GM12878 (cell line): ENCODE data around the gene GAMT. TPM values are rescaled to one million over a fixed set of nuclear protein-coding genes. Genes with fewer than 3 reads are reported as not detected.

Experiments
- ATAC-seq: fragments of 200-7000 bp; cut with Tn5 transposase; 3 replicates; pipeline ENCODE4 v1.9.1; 2020; ENCODE audit warnings: mild to moderate bottlenecking, moderate library complexity
- BruUV-seq: library from RNA; stranded (reverse); fragments of 400-500 nt; replicated peaks from 2 replicates; lab custom pipeline; 2021; lab: Mats Ljungman, UMichigan
- CTCF ChIA-PET: fragments of 300-600 bp; sonication (Branson Sonifier 250); formaldehyde crosslinking; extraction: SDS; loops from one replicate; lab custom pipeline; 2021; ENCODE audit warnings: inconsistent platforms; lab: Yijun Ruan, JAX
- POLR2A ChIA-PET: fragments of 350-600 bp; formaldehyde crosslinking; extraction: SDS; loops from one replicate; lab custom pipeline; 2021; ENCODE audit warnings: inconsistent platforms; lab: Charles Lee
- RAD21 ChIA-PET: fragments of 300-600 bp; sonication (Branson Sonifier 250); formaldehyde crosslinking; loops from one replicate; lab custom pipeline; 2023; ENCODE audit warnings: antibody characterized with exemption; ENCODE audit not compliant: unreplicated experiment; lab: Charles Lee
- SMC1A ChIA-PET: fragments of 300-600 bp; sonication (Branson Sonifier 250); formaldehyde crosslinking; loops from one replicate; lab custom pipeline; 2023; ENCODE audit not compliant: unreplicated experiment, uncharacterized antibody; lab: Charles Lee
- DNase-seq: peaks from one replicate; pipeline ENCODE4 v3.0.0-alpha.2; 2011; ENCODE audit warnings: low read depth, low spot score
- FAIRE-seq: peaks from 3 replicates; lab custom pipeline; 2011; peaks lifted over from hg19 to GRCh38; lab: Jason Lieb, UNC
- H2AFZ ChIP-seq: 2 replicates; pipeline ENCODE4 v1.6.0; 2011; ENCODE audit warnings: low read depth, low read length, control low read depth; ENCODE audit not compliant: control insufficient read depth
- H3K27ac ChIP-seq: 2 replicates; pipeline ENCODE4 v1.5.1; 2011; ENCODE audit warnings: control low read depth; ENCODE audit not compliant: control insufficient read depth, insufficient read depth
- H3K27me3 ChIP-seq, 2 experiments: replicated peaks in 1 of 2; 2 replicates each; pipeline versions ENCODE4 v1.6.0 to v1.6.1; 2011; ENCODE audit warnings: low read length in 1 of 2; ENCODE audit not compliant: control insufficient read depth in 2 of 2, insufficient read depth in 2 of 2
- H3K36me3 ChIP-seq, 2 experiments: 2 replicates each; pipeline ENCODE4 v1.5.1; 2011; ENCODE audit warnings: low read length in 1 of 2; ENCODE audit not compliant: control insufficient read depth in 2 of 2, insufficient read depth in 2 of 2
- H3K4me1 ChIP-seq: 2 replicates; pipeline ENCODE4 v1.6.1; 2011; ENCODE audit warnings: mild to moderate bottlenecking, low read length, moderate library complexity, mixed read lengths; ENCODE audit not compliant: control insufficient read depth, insufficient read depth
- H3K4me2 ChIP-seq: 2 replicates; pipeline ENCODE4 v1.6.0; 2011; ENCODE audit warnings: control low read depth; ENCODE audit not compliant: control insufficient read depth, insufficient read depth
- H3K4me3 ChIP-seq: fragments of 200-600 bp; sonication (generic); 2 replicates; pipeline ENCODE4 v1.5.1; 2016
- H3K79me2 ChIP-seq: 2 replicates; pipeline ENCODE4 v1.6.0; 2011; ENCODE audit warnings: low read length; ENCODE audit not compliant: control insufficient read depth, insufficient read depth
- H3K9ac ChIP-seq: 2 replicates; pipeline ENCODE4 v1.8.0; 2011; ENCODE audit warnings: low read length, control low read depth, mixed read lengths; ENCODE audit not compliant: control insufficient read depth, insufficient read depth
- H3K9me3 ChIP-seq: replicated peaks from 3 replicates; pipeline ENCODE4 v1.5.1; 2011; ENCODE audit warnings: mild to moderate bottlenecking, low read length; ENCODE audit not compliant: control insufficient read depth, insufficient read depth
- H4K20me1 ChIP-seq: 2 replicates; pipeline ENCODE4 v1.6.0; 2011; ENCODE audit not compliant: control insufficient read depth, insufficient read depth
- BCL3 ChIP-seq: IDR thresholded peaks from 2 replicates; pipeline ENCODE4 v1.6.1; 2011; ENCODE audit warnings: borderline replicate concordance, low read depth, mild to moderate bottlenecking, moderate library complexity, low read length; ENCODE audit not compliant: insufficient read depth, poor library complexity, severe bottlenecking
- BMI1 ChIP-seq: fragments of 450-650 bp; IDR thresholded peaks from 2 replicates; pipeline ENCODE4 v1.6.1; 2016; ENCODE audit warnings: mild to moderate bottlenecking, moderate library complexity, borderline replicate concordance
- CHD4 ChIP-seq: fragments of 200-600 bp; sonication (generic); IDR thresholded peaks from 2 replicates; pipeline ENCODE4 v1.6.1; 2016; ENCODE audit warnings: mild to moderate bottlenecking
- ELK1 ChIP-seq: IDR thresholded peaks from 2 replicates; pipeline ENCODE4 v1.6.1; 2012; ENCODE audit warnings: low read depth, low read length, improper control_type of control experiment
- IKZF1 ChIP-seq: fragments of 450-650 bp; conservative IDR thresholded peaks from 2 replicates; pipeline ENCODE4 v1.6.1; 2017; ENCODE audit warnings: antibody characterized with exemption, mild to moderate bottlenecking
- IRF3 ChIP-seq: fragments of 450-650 bp; IDR thresholded peaks from 2 replicates; pipeline ENCODE4 v1.6.1; 2014; ENCODE audit warnings: mild to moderate bottlenecking
- NR2C2 ChIP-seq: IDR thresholded peaks from 2 replicates; pipeline ENCODE4 v1.6.1; 2011; ENCODE audit warnings: borderline replicate concordance, low read depth; ENCODE audit not compliant: control insufficient read depth, insufficient read length
- PAX5 ChIP-seq: IDR thresholded peaks from 2 replicates; pipeline ENCODE4 v1.6.1; 2011; ENCODE audit warnings: low read depth, low read length, borderline replicate concordance
- REST ChIP-seq: IDR thresholded peaks from 2 replicates; pipeline ENCODE4 v1.6.1; 2012; ENCODE audit warnings: mild to moderate bottlenecking, low read depth, low read length
- SPI1 ChIP-seq: IDR thresholded peaks from 2 replicates; pipeline ENCODE4 v1.6.1; 2011; ENCODE audit warnings: low read depth, mild to moderate bottlenecking, low read length, moderate library complexity, borderline replicate concordance; ENCODE audit not compliant: insufficient read depth
- SRF ChIP-seq, 2 experiments: IDR thresholded peaks; 2 replicates each; pipeline ENCODE4 v1.6.1; 2011; ENCODE audit warnings: low read depth in 2 of 2, low read length in 2 of 2, mild to moderate bottlenecking in 1 of 2, moderate library complexity in 1 of 2
- TBL1XR1 ChIP-seq: IDR thresholded peaks from 2 replicates; pipeline ENCODE4 v1.6.1; 2012; ENCODE audit warnings: low read depth, low read length, improper control_type of control experiment
- ZNF622 ChIP-seq: fragments of 450-650 bp; IDR thresholded peaks from 2 replicates; pipeline ENCODE4 v1.6.1; 2017; ENCODE audit warnings: mild to moderate bottlenecking, inconsistent platforms
- WGBS: methylation state at CpG from one replicate; pipeline ENCODE4 v1.1.6; 2016; ENCODE audit warnings: low lambda C conversion rate; ENCODE audit not compliant: insufficient replicate concordance, insufficient coverage; ENCODE audit errors: missing lambda C conversion rate; 5-methylcytosine and 5-hydroxymethylcytosine counted together
- in situ Hi-C: fragments of 300-500 bp; cut with MboI; formaldehyde crosslinking; loops from 9 replicates; pipeline ENCODE4 v1.14.3; 2018; ENCODE audit warnings: mixed read lengths
- intact Hi-C: fragments of 100-400 bp; cut with micrococcal nuclease; formaldehyde crosslinking; loops from one replicate; pipeline ENCODE4 v1.14.2; 2022; ENCODE audit not compliant: unreplicated experiment
- polyA plus RNA-seq, 11 experiments: library from polyadenylated mRNA; depleted of rRNA in 4 of 11; unstranded in 6 of 11; stranded (reverse) in 5 of 11; fragments of >200 nt; fragmentation: Nextera tagmentation in 4 of 11; fragmentation: Illumina TruSeq in 1 of 11; extraction: Ambion mirVana in 4 of 11; extraction: Trizol in 1 of 11; gene quantifications; 1 replicate in 1 of 11; 2 replicates in 10 of 11; pipeline versions ENCODE4 v1.2.1 to v1.2.3, GENCODE V29; 2011 to 2016; ENCODE audit warnings: inconsistent platforms in 2 of 11, missing spikeins in 2 of 11, low read depth in 1 of 11
- total RNA-seq, 4 experiments: library from RNA; depleted of rRNA in 3 of 4; stranded (reverse); fragments of >200 nt in 3 of 4; fragmentation: Illumina TruSeq in 1 of 4; extraction: Trizol in 1 of 4; gene quantifications; 2 replicates each; pipeline versions ENCODE4 v1.2.1 to v1.2.3, GENCODE V29; 2013 to 2021

Gene GAMT
- total and polyA plus RNA-seq, 10 of the 15 experiments (the other 5 are each of a cell fraction or from before 2014, with no cell fraction given): 1.6 to 131 (median 38.8) TPM

- TF ChIP-seq IRF3 (peak; percentile 12; the same call in 1 of the 2 replicates), NR2C2 (no peak), SPI1 (peak; percentile 84; the same call in 1 of the 2 replicates), PAX5 (peak; percentile 62; the same call in 1 of the 2 replicates), BCL3 (peak; percentile 85)
Observed at GRCh38 chr19:1438035-1438932, 36.9 kb upstream of the GAMT start, which contains the start of gene RPS15 (continued).

GRCh38 chr19:1437609-1438008 is 36.3 kb upstream of the GAMT start:
- Histone ChIP-seq H3K9ac (no peak overlapping the region), H3K27me3 (no peaks in the 10 kb centered on the region), H3K4me3 (0 out of 2 replicates have a peak overlapping the region, but pooled peaks have one; percentile 27), H3K4me1 (peaks cover 8% of the 10 kb centered on the region), H4K20me1 (no peaks in the 10 kb centered on the region; the same call in 1 of the 2 replicates), H3K9me3 (no peaks in the 10 kb centered on the region), H3K27ac (no peak overlapping the region), H3K4me2 (no peak overlapping the region), H2AFZ (no peak overlapping the region; the same call in 1 of the 2 replicates), H3K79me2 (peaks cover 30% of the 10 kb centered on the region), H3K36me3 (peaks cover 15 to 37% of the 10 kb centered on the region in 2 experiments)
- ChIA-PET RAD21 (no interaction called here), CTCF (interaction anchor here (0.6 to 2.0 kb wide), 8 partner anchors 23 to 162 kb away, joined by 3 to 6 read pairs (median 4); partner anchors contain the start of gene FAM174C), POLR2A (no interaction called here), SMC1A (interaction anchor here (0.7 to 1.4 kb wide), 3 partner anchors 17 to 75 kb away, joined by 3 to 4 read pairs (median 3); no protein-coding TSS in a partner anchor)
- in situ Hi-C loops: no loop called here
- WGBS: 43% methylated on average over 8 of the region's 8 CpGs
- DNase-seq (no peak), ATAC-seq (no peak), FAIRE-seq (no peak)
- no TSS peak for BruUV-seq
- intact Hi-C loops: no loop called here
- TF ChIP-seq REST (no peak), ELK1 (no peak), TBL1XR1 (no peak), SRF (IDR thresholded peaks at IDR 0.05; ENCODE audit: low read depth in 2 of 2, low read length in 2 of 2) (no peak), SPI1 (no peak), BMI1 (no peak), ZNF622 (no peak), IKZF1 (no peak), CHD4 (no peak)
